ENCODE data around the gene NUAK1.

GRCh38 chr12:106021516-106021915 lies 117.2 kb downstream of the NUAK1 start:
- TF ChIP-seq, protein P1, sequence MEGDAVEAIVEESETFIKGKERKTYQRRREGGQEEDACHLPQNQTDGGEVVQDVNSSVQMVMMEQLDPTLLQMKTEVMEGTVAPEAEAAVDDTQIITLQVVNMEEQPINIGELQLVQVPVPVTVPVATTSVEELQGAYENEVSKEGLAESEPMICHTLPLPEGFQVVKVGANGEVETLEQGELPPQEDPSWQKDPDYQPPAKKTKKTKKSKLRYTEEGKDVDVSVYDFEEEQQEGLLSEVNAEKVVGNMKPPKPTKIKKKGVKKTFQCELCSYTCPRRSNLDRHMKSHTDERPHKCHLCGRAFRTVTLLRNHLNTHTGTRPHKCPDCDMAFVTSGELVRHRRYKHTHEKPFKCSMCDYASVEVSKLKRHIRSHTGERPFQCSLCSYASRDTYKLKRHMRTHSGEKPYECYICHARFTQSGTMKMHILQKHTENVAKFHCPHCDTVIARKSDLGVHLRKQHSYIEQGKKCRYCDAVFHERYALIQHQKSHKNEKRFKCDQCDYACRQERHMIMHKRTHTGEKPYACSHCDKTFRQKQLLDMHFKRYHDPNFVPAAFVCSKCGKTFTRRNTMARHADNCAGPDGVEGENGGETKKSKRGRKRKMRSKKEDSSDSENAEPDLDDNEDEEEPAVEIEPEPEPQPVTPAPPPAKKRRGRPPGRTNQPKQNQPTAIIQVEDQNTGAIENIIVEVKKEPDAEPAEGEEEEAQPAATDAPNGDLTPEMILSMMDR (IDR thresholded peaks at IDR 0.05) = no peak
- TF ChIP-seq POLR2AphosphoS5 (IDR thresholded peaks at IDR 0.05) = no peak
